ENCODE data around the gene GLB1L2.

Gene GLB1L2

GRCh38 chr11:134347441-134347840, 15.7 kb downstream of the GLB1L2 start:
- no peak for DNase-seq (ENCODE audit: low read depth in 2 of 2)

- no peak for DNase-seq (ENCODE audit: low read depth in 2 of 2)
Measured at GRCh38 chr11:134349109-134349801, 17.5 kb downstream of the GLB1L2 start.

GRCh38 chr11:134349802-134350355, 18.1 kb downstream of the GLB1L2 start:
- DNase-seq (ENCODE audit: low read depth in 2 of 2) = no peak

- DNase-seq (ENCODE audit: low read depth in 2 of 2) = no peak
Measured at GRCh38 chr11:134350381-134350780, 18.6 kb downstream of the GLB1L2 start.

- DNase-seq (ENCODE audit: low read depth in 2 of 2) = no peak
Measured at GRCh38 chr11:134352111-134352510, 20.3 kb downstream of the GLB1L2 start.

GRCh38 chr11:134355136-134355535, 23.3 kb downstream of the GLB1L2 start:
- no peak for DNase-seq (ENCODE audit: low read depth in 2 of 2)

- no peak for DNase-seq (ENCODE audit: low read depth in 2 of 2)
Measured at GRCh38 chr11:134355656-134356055, 23.9 kb downstream of the GLB1L2 start.

GRCh38 chr11:134356656-134357544, 25.1 kb downstream of the GLB1L2 start:
- DNase-seq (ENCODE audit: low read depth in 2 of 2) = no peak

GRCh38 chr11:134357545-134357839, 25.7 kb downstream of the GLB1L2 start:
- DNase-seq (ENCODE audit: low read depth in 2 of 2) = no peak

GRCh38 chr11:134358165-134358855, 26.5 kb downstream of the GLB1L2 start:
- DNase-seq (ENCODE audit: low read depth in 2 of 2) = no peak

- no peak for DNase-seq (ENCODE audit: low read depth in 2 of 2)
Measured at GRCh38 chr11:134358856-134359490, 27.2 kb downstream of the GLB1L2 start.

GRCh38 chr11:134359646-134360045, 27.9 kb downstream of the GLB1L2 start:
- no peak for DNase-seq (ENCODE audit: low read depth in 2 of 2)

GRCh38 chr11:134360050-134360835, 28.5 kb downstream of the GLB1L2 start:
- DNase-seq (ENCODE audit: low read depth in 2 of 2) = peak; percentile 58 to 65

- DNase-seq (ENCODE audit: low read depth in 2 of 2) = no peak
Measured at GRCh38 chr11:134361661-134362060, 29.9 kb downstream of the GLB1L2 start.

GRCh38 chr11:134362192-134362901, 30.6 kb downstream of the GLB1L2 start:
- DNase-seq (ENCODE audit: low read depth in 2 of 2) = no peak

- DNase-seq (ENCODE audit: low read depth in 2 of 2) = no peak
Measured at GRCh38 chr11:134363161-134363560, 31.4 kb downstream of the GLB1L2 start.

- no peak for DNase-seq (ENCODE audit: low read depth in 2 of 2)
Measured at GRCh38 chr11:134363592-134363991, 31.8 kb downstream of the GLB1L2 start.

- DNase-seq (ENCODE audit: low read depth in 2 of 2) = no peak
Measured at GRCh38 chr11:134364261-134364660, 32.5 kb downstream of the GLB1L2 start.

GRCh38 chr11:134365011-134365925, 33.5 kb downstream of the GLB1L2 start:
- DNase-seq (ENCODE audit: low read depth in 2 of 2) = no peak

Data from stimulated activated CD4-positive, alpha-beta T cell treated with anti-CD3 and anti-CD28 coated beads, Interleukin-15, amount 100 ng/mL, for 48 hours (primary cell).